GM19240 (cell line): ENCODE results near the gene COMMD1.
A peak's percentile ranks its signal among the peaks of the same experiment; 100 is the strongest.
"Not testable (repeated sequence)": the region's sequence is repeated elsewhere in the genome, so short reads cannot be mapped to it uniquely, and the experiment has no call there.

Experiments used
- DNase-seq: peaks from one replicate; pipeline ENCODE4 v3.0.0; 2011; ENCODE audit warnings: low spot score; ENCODE audit not compliant: insufficient read length

The COMMD1 gene

DNA sequence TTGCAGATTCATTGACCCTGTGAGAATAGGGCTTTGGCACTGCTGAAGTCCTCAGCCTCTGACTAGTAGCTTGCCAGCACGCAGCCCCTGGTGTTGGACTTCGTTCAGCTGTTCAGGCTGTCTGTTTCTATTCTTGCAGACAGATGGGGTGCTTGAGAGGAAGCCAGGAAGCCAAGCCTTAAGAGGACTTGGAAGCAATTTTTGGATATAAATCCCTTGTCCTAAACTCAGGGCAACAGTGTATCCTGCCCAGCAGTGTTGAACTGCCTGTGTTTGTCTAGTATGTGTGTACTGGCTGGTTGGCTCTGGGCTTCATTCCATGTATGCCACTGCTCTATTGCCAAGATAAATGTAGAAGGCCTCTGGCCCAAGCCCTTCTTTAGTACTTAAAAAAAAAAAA, 108.6 kb downstream of the COMMD1 start:
- no peak for DNase-seq

DNA sequence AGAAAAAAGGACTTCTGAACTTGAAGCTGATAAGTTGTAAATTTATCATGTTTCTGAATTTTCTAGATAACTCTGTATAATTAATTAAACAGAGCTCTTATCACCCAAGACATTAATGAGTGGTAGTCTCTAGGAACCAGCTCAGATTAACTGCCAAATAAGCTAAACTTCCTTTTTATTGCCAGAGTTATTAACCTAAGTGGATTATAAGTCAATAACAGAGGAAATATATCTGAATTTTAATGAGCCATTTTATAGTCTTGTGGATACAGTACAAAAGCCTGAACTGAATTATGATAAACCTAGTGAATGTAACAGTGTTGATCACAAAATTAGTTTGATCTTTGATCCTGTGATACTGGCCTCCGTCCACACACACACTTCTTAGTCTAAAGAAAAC, 111.5 kb downstream of the COMMD1 start:
- DNase-seq = no peak

DNA sequence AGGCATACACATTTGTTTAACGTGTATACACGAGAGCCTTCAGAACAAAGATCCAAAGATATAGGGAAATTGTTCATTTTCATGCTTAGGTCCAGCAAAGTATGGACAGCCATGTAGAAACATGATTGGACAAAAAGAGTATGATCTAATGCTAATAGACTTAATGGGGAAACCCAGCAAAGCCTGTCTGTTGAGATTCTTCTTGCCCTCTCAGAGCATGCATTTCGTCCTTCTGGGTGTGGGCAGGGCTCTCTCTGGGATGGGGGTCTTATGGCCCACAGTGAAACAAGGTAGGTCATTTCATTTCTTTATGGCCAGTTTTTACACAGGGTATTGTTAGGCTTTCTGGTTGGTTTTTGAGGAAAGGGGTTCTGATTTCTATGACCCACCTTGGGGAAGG, 124.4 kb downstream of the COMMD1 start:
- no peak for DNase-seq

DNA sequence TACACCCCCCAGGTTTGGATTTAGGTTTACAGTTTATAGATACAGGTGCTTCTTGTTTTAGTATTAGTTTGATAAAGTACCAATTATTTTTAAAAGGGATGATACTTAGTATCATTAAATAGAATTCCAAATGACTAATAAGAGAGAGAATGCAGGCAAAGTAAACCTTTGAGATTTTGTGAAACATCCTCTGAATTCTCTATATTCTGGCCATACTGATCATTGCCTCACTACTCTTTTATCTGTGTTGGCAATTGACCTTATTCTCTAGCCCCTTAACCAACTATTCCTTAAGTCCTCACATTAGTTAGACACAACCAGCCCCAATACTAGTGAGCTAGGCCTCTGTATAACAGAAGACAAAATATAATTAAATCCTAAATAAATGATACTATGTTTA, 125.4 kb downstream of the COMMD1 start:
- DNase-seq = no peak

DNA sequence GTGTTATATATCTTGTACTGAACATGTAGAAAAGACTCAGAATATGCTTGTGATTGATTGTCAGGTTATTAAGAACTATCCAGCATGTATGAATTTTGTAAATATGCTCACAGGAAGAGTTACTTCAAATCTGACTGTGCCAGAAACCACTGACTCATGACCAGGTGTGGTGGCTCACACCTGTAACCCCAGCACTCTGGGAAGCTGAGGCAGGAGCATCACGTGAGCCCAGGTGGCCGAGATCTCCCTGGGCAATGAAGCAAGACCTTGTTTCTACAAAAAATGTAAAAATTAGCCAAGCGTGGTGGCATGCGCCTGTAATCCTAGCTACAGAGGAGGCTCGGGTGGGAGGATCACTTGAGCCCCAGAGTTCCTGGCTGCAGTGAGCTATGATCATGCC, 126.6 kb downstream of the COMMD1 start:
- no peak for DNase-seq

DNA sequence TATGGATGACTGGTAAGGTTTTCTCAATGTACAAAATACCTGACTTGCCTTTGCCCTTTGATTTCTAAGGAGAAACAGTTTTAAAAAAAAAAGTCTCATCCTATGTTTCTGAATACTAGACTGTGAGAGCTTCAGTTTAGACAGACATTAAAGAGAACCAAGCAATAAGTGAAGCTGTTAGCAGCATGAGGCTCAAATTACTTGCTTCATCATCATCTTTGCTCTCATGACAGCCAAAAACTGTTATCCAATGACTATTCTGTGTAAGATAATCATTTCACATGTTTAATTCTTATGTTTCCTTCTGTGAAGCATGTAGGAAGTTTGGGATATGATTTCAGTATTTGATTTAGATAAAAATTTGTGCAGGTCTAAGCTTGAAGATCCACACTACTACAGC, 129.2 kb downstream of the COMMD1 start:
- DNase-seq = no peak

DNA sequence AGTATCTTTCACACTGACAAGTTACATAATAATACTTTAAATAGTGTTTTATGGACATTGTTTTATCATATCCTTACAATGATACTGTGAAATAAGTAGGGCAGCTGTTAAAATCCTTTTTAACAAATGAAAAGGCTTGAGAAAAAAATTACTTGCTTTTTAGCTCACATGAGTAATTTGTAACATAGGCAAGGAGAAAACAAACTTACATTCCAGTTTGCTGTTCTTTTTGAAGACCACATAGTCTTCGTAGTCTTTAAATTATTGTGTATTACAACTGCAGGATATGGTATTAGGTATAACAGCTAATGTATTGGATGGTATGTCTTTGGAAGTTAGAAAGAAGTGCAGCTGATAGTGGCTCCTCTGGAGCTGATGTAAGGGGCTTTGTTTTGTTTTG, 130.8 kb downstream of the COMMD1 start:
- no peak for DNase-seq

DNA sequence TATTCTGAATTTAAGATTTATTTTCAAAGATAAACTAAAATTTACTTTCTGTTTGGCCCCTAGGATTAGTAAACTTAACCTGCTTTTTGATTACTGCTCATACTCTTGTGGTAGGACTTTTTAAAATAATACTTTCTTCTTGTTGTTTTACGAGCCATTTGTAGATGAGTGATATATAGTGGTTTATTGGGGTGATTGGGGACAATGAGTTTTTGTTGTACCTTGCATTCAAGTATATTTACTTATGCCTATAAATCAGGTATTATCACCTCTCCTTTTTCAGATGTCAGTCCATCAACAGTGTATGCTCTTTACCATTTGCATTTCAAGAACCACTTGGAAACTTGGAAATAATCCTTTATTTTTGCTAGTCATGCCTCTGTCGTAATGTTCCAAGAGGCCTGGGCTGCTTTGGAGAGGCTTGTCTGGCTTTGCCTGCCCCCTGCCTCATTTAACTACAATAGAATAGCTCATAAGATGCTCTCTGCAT, 131.3 kb downstream of the COMMD1 start:
- no peak for DNase-seq

DNA sequence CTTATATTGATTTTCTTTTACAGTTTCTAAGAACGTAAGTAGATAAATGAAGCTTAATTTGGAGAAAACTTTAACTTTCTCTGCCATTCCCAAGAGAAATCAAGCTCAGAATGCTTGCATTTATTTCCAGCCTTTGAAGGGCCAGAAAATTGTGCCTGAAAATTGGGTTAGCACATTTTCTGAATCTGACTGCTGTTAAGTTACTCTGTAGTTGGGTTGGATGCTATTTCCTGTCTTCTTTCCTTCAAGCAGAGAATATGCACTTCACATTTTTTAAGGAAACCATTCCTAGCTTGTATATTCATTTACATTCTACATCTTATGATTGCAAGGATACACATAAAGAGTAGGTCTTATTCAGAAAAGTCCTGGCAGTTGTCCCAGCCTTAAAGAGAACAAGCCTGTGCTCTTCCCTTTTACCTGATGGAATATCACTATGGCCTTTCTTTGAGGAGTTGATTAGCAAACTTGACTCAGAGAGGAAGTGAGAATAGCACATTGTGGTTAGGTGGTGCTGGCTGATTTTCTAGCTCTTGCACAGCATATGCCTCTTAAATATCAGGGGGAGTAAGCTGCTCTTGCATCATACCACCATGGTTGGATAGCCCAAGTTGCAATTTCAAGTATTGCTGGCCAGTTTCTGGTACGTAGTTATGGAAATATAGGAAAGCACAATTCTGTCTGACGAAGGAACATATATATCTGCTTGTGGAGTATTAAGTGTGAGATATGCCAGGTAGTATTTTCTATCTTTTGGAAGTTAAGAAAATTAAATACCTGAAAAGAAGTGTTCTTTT, 133.7 kb downstream of the COMMD1 start:
- peak; percentile 90 for DNase-seq

DNA sequence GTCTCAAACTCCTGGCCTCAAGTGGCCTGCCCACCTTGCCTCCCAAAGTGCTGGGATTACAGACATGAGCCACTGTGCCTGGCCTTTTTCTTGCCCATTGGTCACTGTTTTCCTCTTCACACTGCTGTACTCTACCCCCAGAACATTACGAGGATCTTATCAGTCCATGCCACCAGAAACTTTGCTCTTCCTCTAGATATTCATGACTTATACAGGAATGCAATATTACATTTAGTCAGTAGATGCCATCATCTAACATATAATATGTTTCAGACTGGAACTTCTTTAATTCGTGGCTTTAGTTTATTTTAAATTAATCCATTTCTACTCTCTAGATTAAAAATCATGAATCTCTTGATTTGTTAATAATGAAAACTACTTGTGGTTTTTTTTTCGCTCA, 135.5 kb downstream of the COMMD1 start:
- no peak for DNase-seq

DNA sequence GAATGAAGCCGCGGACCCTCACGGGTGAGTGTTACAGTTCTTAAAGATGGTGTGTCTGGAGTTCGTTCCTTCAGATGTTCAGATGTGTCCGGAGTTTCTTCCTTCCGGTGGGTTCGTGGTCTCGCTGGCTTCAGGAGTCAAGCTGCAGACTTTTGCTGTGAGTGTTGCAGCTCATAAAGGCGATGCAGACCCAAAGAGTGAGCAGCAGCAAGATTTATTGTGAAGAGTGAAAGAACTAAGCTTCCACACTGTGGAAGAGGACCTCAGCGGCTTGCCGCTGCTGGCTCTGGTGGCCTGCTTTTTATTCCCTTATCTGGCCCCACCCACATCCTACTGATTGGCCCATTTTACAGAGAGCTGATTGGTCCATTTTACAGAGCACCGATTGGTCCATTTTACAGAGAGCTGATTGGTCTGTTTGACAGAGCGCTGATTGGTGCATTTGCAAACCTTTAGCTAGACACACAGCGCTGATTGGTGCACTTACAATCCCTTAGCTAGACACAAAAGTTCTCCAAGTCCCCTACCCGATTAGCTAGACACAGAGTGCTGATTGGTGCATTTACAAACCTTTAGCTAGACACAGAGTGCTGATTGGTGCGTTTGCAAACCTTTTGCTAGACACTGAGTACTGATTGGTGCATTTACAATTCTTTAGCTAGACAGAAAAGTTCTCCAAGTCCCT, 136.4 kb downstream of the COMMD1 start:
- DNase-seq = not testable (repeated sequence)

DNA sequence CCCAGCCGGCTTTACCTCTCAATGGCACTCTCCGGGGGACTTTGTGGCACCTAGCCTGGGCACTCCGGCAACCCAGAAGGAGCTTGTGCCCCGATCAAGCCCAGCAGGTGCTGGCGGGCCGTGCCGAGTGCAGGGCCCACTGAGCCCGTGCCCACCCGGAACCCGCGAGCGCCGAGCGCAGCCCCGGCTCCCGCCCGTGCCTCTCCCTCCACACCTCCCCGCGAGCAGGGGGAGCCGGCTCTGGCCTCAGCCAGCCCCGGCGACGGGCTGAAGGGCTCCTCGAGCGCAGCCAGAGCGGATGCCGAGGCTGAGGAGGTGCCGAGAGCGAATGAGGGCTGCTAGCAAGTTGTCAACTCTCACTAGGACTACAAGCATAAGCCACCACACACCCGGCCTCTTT, 136.9 kb downstream of the COMMD1 start:
- DNase-seq = no peak

DNA sequence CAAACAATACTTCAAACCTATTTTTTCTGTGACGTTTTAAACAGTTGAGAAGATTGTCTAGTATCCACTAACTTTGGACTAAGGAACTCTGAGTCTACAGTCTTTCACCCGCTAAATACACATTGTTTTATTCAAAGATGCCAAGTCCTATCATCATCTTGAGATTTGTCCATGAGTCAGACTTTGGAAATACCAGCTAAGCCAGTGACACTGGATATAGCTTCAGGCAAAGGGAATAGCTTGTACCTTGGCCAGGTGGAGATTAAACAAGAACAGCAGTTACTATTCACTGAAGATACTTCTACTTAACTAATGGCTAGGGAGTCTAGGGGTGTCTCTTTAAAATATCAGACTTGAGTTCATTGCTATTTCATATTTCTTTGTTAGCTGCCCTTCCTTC, 137.5 kb downstream of the COMMD1 start:
- DNase-seq = no peak

DNA sequence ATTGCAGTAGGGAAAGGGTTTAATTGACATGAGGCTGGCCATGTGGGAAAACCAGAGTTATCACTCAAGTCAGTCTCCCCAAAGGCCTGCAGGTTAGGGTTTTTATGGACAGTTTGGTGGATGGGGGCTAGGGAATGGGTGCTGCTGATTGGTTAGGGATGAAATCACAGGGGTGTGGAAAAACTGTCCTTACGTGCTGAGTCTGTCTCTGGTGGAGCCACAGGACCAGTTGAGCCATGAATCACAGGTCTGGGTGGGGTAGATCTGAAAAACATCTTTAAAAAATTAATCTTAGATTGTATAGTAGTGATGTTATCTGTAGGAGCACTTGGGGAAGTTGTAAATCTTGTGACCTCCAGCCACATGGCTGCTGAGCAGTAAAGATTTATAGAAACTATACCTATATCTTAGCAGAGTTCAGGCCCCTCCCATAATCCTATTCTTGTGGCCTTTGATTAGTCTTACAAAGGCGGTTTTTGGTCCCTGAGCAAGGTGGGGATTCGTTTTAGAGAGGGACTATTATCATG, 139.6 kb downstream of the COMMD1 start:
- DNase-seq = no peak

DNA sequence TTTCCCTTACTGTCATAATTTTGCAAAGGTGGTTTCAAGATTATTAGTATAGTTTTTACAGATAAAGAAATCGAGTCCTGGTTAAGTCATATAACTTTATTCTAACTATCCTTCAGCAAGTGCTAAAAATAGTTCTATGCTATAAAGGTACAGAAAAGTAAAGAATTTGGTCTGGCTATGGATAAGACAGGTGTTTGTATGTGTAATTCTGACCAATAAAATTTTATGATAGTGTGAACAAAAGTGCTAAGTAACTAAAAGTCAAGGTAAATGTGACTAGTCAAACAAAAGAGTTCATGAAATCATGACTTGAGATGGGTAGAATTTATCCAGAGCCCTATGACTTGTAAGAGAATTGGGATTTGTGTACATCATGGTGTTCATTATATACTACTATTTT, 140.7 kb downstream of the COMMD1 start:
- DNase-seq = no peak

DNA sequence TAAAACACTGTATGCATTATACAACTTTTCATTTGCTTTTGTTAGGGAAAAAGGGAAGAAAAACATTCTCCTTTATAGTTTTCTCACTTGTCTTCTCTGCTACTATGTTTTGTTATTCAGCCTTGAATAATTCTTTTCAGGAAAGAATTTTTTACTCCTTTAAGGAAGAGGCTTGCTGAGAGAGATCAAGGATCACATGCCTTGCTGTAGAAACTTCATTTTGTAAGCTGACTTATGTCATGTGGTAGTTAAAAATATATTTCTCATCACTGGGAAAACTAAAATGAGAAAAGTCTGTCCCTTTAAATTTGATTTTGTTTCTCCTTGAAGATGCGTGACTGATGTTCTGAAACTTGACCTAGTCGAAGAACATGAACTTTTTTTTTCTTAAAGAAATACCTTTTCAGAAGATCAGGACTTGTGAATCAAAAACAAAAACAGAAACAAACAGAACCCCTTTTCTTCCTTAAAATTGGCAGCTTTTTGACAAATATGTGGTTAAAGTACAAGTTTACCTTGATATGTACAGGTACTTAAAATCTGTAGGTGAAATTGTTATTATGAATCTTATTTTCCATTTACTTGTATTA, 145.1 kb downstream of the COMMD1 start:
- DNase-seq = no peak

DNA sequence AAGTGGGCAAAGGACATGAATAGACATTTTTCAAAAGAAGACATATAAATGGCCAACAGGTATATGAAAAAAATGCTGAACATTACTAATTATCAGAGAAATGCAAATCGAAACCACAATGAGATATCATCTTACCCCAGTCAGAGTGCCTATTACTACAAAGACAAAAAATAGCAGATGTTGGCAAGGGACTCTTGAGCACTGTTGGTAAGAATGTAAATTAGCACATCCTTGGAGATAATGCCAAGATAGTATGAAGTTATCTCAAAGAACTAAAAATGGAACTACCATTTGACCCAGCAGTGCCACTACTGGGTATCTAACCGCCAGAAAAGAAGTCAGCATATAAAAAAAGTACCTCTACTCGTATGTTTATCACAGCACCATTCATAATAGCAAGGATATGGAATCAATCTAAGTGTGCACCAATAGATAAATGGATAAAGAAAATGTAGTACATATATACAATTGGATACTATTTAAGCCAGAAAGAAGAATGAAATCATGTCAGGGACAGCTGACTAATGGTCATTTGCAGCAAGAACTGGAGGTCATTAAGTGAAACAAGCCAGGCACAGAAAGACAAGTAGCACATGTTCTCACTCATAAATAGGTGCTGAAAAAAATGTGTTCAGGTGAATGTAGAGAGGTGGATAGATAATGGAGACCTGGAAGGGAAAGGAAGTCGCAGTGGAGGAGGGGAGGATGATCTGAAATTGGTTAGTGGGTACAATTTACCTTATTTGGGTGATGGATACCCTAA, 148.7 kb downstream of the COMMD1 start:
- DNase-seq = no peak

DNA sequence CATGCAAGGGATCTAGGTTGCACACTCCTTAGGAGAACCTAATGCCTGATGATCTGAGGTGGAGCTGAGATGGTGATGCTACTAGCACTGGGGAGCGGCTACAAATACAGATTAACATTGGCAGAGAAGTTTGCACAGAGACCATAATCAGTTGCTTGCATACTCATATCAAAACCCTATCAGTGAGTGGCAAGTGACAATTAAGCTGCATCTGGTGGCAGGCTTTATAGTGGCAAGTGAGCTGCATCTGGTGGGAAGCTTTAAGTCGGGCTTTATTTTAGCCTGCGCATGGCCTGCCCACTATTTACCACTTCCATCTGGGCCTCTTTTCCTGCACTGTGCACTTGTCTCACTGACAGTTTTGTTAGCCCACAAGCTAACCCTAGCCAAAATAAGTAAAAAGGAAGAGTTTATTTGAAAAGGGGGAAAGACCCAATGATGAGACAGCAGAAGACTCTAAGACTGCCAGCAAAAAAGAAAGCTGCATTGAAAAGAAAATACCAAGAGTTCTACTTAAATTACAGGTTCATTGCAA, 149.5 kb downstream of the COMMD1 start:
- DNase-seq = no peak

DNA sequence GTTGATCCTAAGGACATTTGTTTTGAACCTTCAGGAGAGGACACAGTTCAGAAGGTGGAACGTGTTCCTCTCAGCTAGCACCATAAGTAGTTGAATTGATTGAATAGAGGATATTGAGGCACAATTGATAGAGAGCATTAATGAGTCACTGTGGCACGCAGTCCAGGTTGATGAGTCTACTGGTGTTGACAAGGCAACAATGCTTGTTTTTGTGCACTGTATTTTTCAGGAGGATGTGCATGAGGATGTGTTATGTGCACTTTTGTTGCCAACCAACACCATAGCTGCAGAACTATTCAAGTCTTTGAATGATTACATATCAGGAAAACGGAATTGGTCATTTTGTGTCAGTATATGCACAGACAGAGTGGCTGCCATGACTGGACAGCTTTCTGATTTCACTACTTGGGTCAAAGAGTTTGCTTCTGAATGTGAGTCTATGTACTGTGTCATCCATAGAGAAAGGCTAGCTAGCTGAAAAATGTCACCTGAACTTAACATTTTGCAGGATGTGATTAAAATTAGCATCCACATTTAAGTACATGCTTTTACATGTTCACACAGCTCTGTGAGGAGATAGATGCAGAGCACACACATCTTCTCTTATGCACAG, 150.4 kb downstream of the COMMD1 start:
- DNase-seq = no peak

DNA sequence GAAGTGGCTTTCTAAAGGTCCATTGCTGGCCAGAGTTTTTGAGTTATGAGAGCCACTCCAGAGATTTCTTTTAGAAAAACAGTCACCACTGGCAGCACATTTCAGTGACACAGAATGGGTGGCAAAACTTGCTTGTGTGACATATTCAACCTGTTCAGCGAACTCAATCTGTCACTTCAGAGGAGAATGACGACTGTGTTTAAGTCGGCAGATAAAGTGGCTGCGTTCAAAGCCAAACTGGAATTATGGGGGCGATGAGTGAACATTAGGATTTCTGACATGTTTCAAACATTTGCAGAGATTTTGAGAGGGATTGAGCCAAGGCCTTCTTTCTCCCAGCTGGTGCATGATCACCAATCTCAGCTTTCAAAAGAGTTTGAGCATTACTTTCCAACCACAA, 150.9 kb downstream of the COMMD1 start:
- DNase-seq = no peak

DNA sequence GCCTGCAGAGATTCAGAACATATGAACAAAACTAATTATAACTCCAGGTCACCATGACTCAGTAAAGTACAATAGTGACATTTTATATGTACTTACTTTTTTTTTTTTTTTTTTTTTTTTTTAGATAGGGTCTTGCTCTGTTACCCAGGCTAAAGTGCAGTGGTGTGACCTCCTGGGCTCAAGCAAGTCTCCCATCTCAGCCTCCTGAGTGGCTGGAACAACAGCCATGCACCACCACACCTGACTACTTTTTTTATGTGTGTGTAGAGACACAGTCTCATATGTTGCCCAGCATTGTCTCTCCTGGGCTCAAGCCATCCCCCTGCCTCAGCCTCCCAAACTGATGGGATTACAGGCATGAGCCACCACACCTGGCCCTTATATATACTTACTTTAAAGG, 159.8 kb downstream of the COMMD1 start:
- no peak for DNase-seq
